T47D (cell line): Measurements from ENCODE around the gene GANC.
"Not testable (repeated sequence)": the region's sequence is repeated elsewhere in the genome, so short reads cannot be mapped to it uniquely, and the experiment has no call there.

Experiments
- DNase-seq, 2 experiments: peaks; one replicate each; pipeline versions ENCODE4 v3.0.0 to v3.0.0-alpha.2; 2011 to 2012; ENCODE audit warnings: low read depth in 1 of 2, low spot score in 1 of 2
- JUND ChIP-seq: IDR thresholded peaks from 2 replicates; pipeline ENCODE4 v1.6.1; 2012; ENCODE audit warnings: low read depth
- in situ Hi-C: cut with HindIII; loops from 2 replicates; pipeline ENCODE4 v1.10.0; 2016; ENCODE audit warnings: low sequenced_read_pairs, low pct_unique_long_range_greater_than_20kb

Gene GANC

GRCh38 chr15:42332331-42332730 is 59.3 kb downstream of the GANC start:
- DNase-seq, result no peak
- TF ChIP-seq JUND, result no peak
- in situ Hi-C loops, result no loop called here

- in situ Hi-C loops, result no loop called here
- no peak for TF ChIP-seq JUND
- DNase-seq, result no peak
These were observed 62.1 kb downstream of the GANC start for GRCh38 chr15:42335074-42335473.

- in situ Hi-C loops, DNase-seq: not testable (repeated sequence)
These were observed 63.6 kb downstream of the GANC start for GRCh38 chr15:42336650-42337049.

- in situ Hi-C loops, DNase-seq: not testable (repeated sequence)
These were observed 64.1 kb downstream of the GANC start for GRCh38 chr15:42337104-42337503.

- in situ Hi-C loops, result no loop called here
- no peak for TF ChIP-seq JUND
- DNase-seq, result no peak
These were observed 65.5 kb downstream of the GANC start for GRCh38 chr15:42338500-42338899.

- TF ChIP-seq JUND, result no peak
- no peak for DNase-seq
- in situ Hi-C loops, result no loop called here
These were observed 70.7 kb downstream of the GANC start for GRCh38 chr15:42343596-42344232.

- peak in 1 of 2 experiments; percentile 11 for DNase-seq
- no peak for TF ChIP-seq JUND
- in situ Hi-C loops, result no loop called here
These were observed 71.8 kb downstream of the GANC start for GRCh38 chr15:42344763-42345162.

- TF ChIP-seq JUND, result no peak
- in situ Hi-C loops, result no loop called here
These were observed 72.5 kb downstream of the GANC start for GRCh38 chr15:42345504-42345903.

GRCh38 chr15:42348083-42348482 is 75.1 kb downstream of the GANC start:
- in situ Hi-C loops, result no loop called here

More at GRCh38 chr15:42345504-42345903, 72.5 kb downstream of the GANC start:
- no peak for DNase-seq

GRCh38 chr15:42349186-42349585 is 76.2 kb downstream of the GANC start:
- no peak for DNase-seq
- TF ChIP-seq JUND, result no peak
- in situ Hi-C loops, result no loop called here

More at GRCh38 chr15:42348083-42348482, 75.1 kb downstream of the GANC start:
- no peak for TF ChIP-seq JUND
- no peak for DNase-seq

GRCh38 chr15:42352401-42352800 is 79.4 kb downstream of the GANC start:
- no peak for TF ChIP-seq JUND
- in situ Hi-C loops, result no loop called here
- DNase-seq, result no peak

GRCh38 chr15:42353061-42353460 is 80.1 kb downstream of the GANC start:
- no peak for TF ChIP-seq JUND
- DNase-seq, result no peak
- in situ Hi-C loops, result no loop called here

- TF ChIP-seq JUND, result no peak
These were observed 81.8 kb downstream of the GANC start for GRCh38 chr15:42354824-42355223.

GRCh38 chr15:42355291-42355690 is 82.3 kb downstream of the GANC start:
- no peak for TF ChIP-seq JUND
- no peak for DNase-seq
- in situ Hi-C loops, result no loop called here

More at GRCh38 chr15:42354824-42355223, 81.8 kb downstream of the GANC start:
- no peak for DNase-seq
- in situ Hi-C loops, result no loop called here
